SH-SY5Y (cell line): Measurements from ENCODE around the gene MEGF9.

Experiments used
- GATA2 ChIP-seq: IDR thresholded peaks from 2 replicates; pipeline ENCODE4 v1.6.1; 2011; ENCODE audit warnings: mild to moderate bottlenecking, low read depth, low read length
- GATA3 ChIP-seq: IDR thresholded peaks from 2 replicates; pipeline ENCODE4 v1.6.1; 2011; ENCODE audit warnings: low read depth, mild to moderate bottlenecking, low read length, moderate library complexity

DNA sequence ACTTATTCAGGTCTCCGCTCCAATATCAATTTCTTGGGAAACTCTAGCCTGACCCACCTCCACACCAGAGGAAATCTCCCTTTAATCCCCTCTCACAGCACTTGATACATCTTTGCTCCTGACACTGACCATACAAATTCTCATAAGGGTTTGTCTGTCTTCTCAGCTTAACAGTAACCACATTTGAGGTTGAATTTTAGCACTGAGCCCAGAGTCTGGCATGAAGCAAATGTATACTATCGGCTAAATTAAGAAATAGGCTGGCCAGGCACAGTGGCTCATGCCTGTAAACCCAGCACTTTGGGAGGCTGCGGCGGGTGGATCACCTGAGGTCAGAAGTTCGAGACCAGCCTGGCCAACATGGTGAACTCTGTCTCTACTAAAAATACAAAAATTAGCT lies 144.0 kb downstream of the MEGF9 start:
- TF ChIP-seq GATA3 (no peak), GATA2 (no peak)
